ENCODE measurements around the gene OXSM. TPM values are rescaled to one million over a fixed set of nuclear protein-coding genes. Genes with fewer than 3 reads are reported as not detected.

The OXSM gene
- 1.8 TPM for polyA plus RNA-seq (2013, experiment 1 of 2)
- 1.7 TPM for polyA plus RNA-seq (2013, experiment 2 of 2)

DNA sequence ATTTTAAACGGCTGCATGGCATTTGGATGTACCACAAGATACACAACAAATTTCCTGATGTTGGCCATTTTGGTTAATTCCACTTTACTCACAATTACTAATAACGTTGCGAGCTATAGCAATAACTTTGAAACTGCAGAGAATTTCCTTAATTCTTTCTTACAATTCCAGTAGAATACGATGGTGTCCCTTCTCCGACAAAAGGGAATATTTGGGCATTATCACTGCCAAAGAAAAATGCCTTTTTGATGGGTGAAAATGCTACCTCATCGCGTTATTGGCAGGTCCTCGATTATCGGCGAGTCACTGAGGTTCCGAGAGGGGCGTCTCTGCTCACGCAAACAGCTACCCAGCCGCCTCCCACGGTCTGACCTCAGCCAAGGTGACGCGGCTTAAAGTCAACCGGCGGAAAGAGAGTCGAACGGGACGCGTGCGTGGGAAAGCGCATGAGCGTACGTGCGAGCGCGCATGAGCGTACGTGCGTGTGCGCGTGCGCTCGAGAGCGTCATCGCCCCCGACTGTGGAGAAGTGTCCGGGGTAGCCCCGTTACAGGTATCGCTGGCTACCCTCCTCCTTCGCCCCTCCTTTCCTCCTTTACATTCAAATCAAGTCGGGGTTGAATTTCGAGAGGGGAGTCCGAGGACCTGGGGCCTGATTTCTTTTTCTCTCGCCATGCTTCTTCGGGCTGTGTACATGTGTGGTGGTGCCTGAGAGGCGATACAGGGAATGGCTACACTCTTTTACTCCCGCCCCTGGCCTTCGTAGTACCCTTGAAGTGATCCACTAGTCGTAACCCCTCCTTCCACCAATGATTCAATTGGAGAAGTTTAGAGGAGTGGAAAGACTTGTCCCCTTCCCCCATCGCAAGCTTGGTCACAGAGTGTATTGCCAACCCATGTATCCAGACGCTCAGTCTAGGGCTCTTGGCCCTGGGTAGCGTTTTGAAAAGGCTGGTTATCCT, at the start of gene OXSM:
Gene OXSM, plus strand, starts transcription at position 495 of the 961 bp plus-strand sequence. CDS start 931 bp downstream, outside the sequence.
- no peaks in the 10 kb centered on the region for H3K27me3 ChIP-seq (ENCODE audit: insufficient read depth, low read length, poor library complexity)
- H4K5ac ChIP-seq (ENCODE audit: low read length): no peak within 1 kb of the TSS
- H3K4me3 ChIP-seq (ENCODE audit: low read length): peak within 1 kb of the TSS; percentile 16
- WGBS (ENCODE audit: extremely low coverage, insufficient coverage, low lambda C conversion rate): no CpG with 5 or more reads among the region's 56 CpGs
- H3K9ac ChIP-seq (ENCODE audit: low read length): peak within 1 kb of the TSS; percentile 41
- H3K79me1 ChIP-seq (ENCODE audit: low read length): no peaks in the 10 kb centered on the region
- no peak within 1 kb of the TSS for H3K23ac ChIP-seq (ENCODE audit: low read length)
- H2AK5ac ChIP-seq (ENCODE audit: low read length): no peak within 1 kb of the TSS
- H3K4ac ChIP-seq (ENCODE audit: low read depth, low read length): no peak within 1 kb of the TSS
- H2BK5ac ChIP-seq (ENCODE audit: low read length): no peak within 1 kb of the TSS
- no peak within 1 kb of the TSS for H2BK120ac ChIP-seq (ENCODE audit: low read depth, low read length)
- no peak within 1 kb of the TSS for H4K8ac ChIP-seq (ENCODE audit: low read depth, low read length)
- H3K18ac ChIP-seq (ENCODE audit: low read length): no peak within 1 kb of the TSS
- peak within 1 kb of the TSS; percentile 19 for H3K27ac ChIP-seq (ENCODE audit: low read depth, low read length)
- H2BK15ac ChIP-seq (replicated peaks; ENCODE audit: low read depth): no peak within 1 kb of the TSS
- H3K4me1 ChIP-seq (ENCODE audit: control insufficient read depth, low read depth, low read length): no peaks in the 10 kb centered on the region
- peak; percentile 86 for DNase-seq
- H3K4me2 ChIP-seq (ENCODE audit: low read length): peak within 1 kb of the TSS; percentile 13
- no peaks in the 10 kb centered on the region for H3K79me2 ChIP-seq (ENCODE audit: control insufficient read depth, insufficient read depth, low read length)
- H3K56ac ChIP-seq (ENCODE audit: low read length): peak within 1 kb of the TSS; percentile 65
- no peaks in the 10 kb centered on the region for H3K36me3 ChIP-seq (ENCODE audit: control insufficient read depth, insufficient read depth, low read length)

GRCh38 chr3:25744470-25744869, 45.4 kb upstream of the OXSM start:
- H3K27ac ChIP-seq (ENCODE audit: low read depth, low read length): no peak overlapping the region
- H3K23ac ChIP-seq (ENCODE audit: low read length): no peak overlapping the region
- DNase-seq: no peak
- no peak overlapping the region for H2AK5ac ChIP-seq (ENCODE audit: low read length)
- H4K5ac ChIP-seq (ENCODE audit: low read length): no peak overlapping the region
- no peak overlapping the region for H3K4ac ChIP-seq (ENCODE audit: low read depth, low read length)
- no peak overlapping the region for H3K56ac ChIP-seq (ENCODE audit: low read length)
- H3K27me3 ChIP-seq (ENCODE audit: insufficient read depth, low read length, poor library complexity): no peaks in the 10 kb centered on the region
- no peak overlapping the region for H3K18ac ChIP-seq (ENCODE audit: low read length)
- H3K4me3 ChIP-seq (ENCODE audit: low read length): no peak overlapping the region
- no peaks in the 10 kb centered on the region for H3K36me3 ChIP-seq (ENCODE audit: control insufficient read depth, insufficient read depth, low read length)
- H2BK120ac ChIP-seq (ENCODE audit: low read depth, low read length): no peak overlapping the region
- no peak overlapping the region for H2BK15ac ChIP-seq (replicated peaks; ENCODE audit: low read depth)
- no peak overlapping the region for H2BK5ac ChIP-seq (ENCODE audit: low read length)
- H3K79me2 ChIP-seq (ENCODE audit: control insufficient read depth, insufficient read depth, low read length): no peaks in the 10 kb centered on the region
- no CpG with 5 or more reads among the region's 3 CpGs for WGBS (ENCODE audit: extremely low coverage, insufficient coverage, low lambda C conversion rate)
- H3K9ac ChIP-seq (ENCODE audit: low read length): no peak overlapping the region
- no peak overlapping the region for H3K4me2 ChIP-seq (ENCODE audit: low read length)
- no peaks in the 10 kb centered on the region for H3K79me1 ChIP-seq (ENCODE audit: low read length)
- H4K8ac ChIP-seq (ENCODE audit: low read depth, low read length): no peak overlapping the region
- H3K4me1 ChIP-seq (ENCODE audit: control insufficient read depth, low read depth, low read length): peaks cover 2% of the 10 kb centered on the region

GRCh38 chr3:25747033-25747432, 42.9 kb upstream of the OXSM start:
- Histone ChIP-seq H3K36me3 (ENCODE audit: control insufficient read depth, insufficient read depth, low read length) (no peaks in the 10 kb centered on the region), H3K27me3 (ENCODE audit: insufficient read depth, low read length, poor library complexity) (no peaks in the 10 kb centered on the region), H3K56ac (ENCODE audit: low read length) (no peak overlapping the region), H4K8ac (ENCODE audit: low read depth, low read length) (no peak overlapping the region), H3K4ac (ENCODE audit: low read depth, low read length) (no peak overlapping the region), H3K79me2 (ENCODE audit: control insufficient read depth, insufficient read depth, low read length) (no peaks in the 10 kb centered on the region), H3K18ac (ENCODE audit: low read length) (no peak overlapping the region), H3K27ac (ENCODE audit: low read depth, low read length) (no peak overlapping the region), H3K4me3 (ENCODE audit: low read length) (no peak overlapping the region), H2BK120ac (ENCODE audit: low read depth, low read length) (no peak overlapping the region), H3K4me1 (ENCODE audit: control insufficient read depth, low read depth, low read length) (peaks cover 2% of the 10 kb centered on the region), H2BK5ac (ENCODE audit: low read length) (no peak overlapping the region), H3K9ac (ENCODE audit: low read length) (no peak overlapping the region), H3K4me2 (ENCODE audit: low read length) (no peak overlapping the region), H3K79me1 (ENCODE audit: low read length) (no peaks in the 10 kb centered on the region), H3K23ac (ENCODE audit: low read length) (no peak overlapping the region), H2BK15ac (replicated peaks; ENCODE audit: low read depth) (no peak overlapping the region), H2AK5ac (ENCODE audit: low read length) (no peak overlapping the region), H4K5ac (ENCODE audit: low read length) (no peak overlapping the region)
- no peak for DNase-seq

DNA sequence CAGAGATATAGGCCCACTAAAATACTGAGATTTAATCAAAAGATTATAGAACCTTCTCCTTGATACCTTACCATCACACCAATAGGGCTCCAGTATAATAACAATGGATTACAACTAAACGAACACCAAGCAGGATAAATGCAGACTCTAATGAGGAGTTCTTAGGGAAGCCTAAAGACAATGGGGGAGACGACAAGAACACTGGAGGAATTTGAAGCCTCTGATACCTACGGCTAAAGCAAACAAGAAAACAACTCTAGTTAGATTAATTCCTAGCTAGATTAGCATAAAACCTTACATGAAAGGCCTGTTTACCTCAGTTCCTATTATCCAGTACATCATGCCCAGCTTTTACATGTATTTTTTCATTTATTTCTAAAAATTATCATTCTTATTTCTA, 41.7 kb upstream of the OXSM start:
- Histone ChIP-seq H3K79me1 (ENCODE audit: low read length) (no peaks in the 10 kb centered on the region), H3K79me2 (ENCODE audit: control insufficient read depth, insufficient read depth, low read length) (no peaks in the 10 kb centered on the region), H3K56ac (ENCODE audit: low read length) (no peak overlapping the region), H3K27me3 (ENCODE audit: insufficient read depth, low read length, poor library complexity) (no peaks in the 10 kb centered on the region), H2BK5ac (ENCODE audit: low read length) (no peak overlapping the region), H3K27ac (ENCODE audit: low read depth, low read length) (no peak overlapping the region), H3K4me3 (ENCODE audit: low read length) (no peak overlapping the region), H2AK5ac (ENCODE audit: low read length) (no peak overlapping the region), H3K18ac (ENCODE audit: low read length) (no peak overlapping the region), H4K8ac (ENCODE audit: low read depth, low read length) (no peak overlapping the region), H2BK15ac (replicated peaks; ENCODE audit: low read depth) (no peak overlapping the region), H2BK120ac (ENCODE audit: low read depth, low read length) (no peak overlapping the region), H3K4me1 (ENCODE audit: control insufficient read depth, low read depth, low read length) (peaks cover 2% of the 10 kb centered on the region), H3K36me3 (ENCODE audit: control insufficient read depth, insufficient read depth, low read length) (no peaks in the 10 kb centered on the region), H3K9ac (ENCODE audit: low read length) (no peak overlapping the region), H3K4me2 (ENCODE audit: low read length) (no peak overlapping the region), H3K23ac (ENCODE audit: low read length) (no peak overlapping the region), H4K5ac (ENCODE audit: low read length) (no peak overlapping the region), H3K4ac (ENCODE audit: low read depth, low read length) (no peak overlapping the region)
- WGBS (ENCODE audit: extremely low coverage, insufficient coverage, low lambda C conversion rate): no CpG with 5 or more reads among the region's 3 CpGs
- peak; percentile 86 for DNase-seq

DNA sequence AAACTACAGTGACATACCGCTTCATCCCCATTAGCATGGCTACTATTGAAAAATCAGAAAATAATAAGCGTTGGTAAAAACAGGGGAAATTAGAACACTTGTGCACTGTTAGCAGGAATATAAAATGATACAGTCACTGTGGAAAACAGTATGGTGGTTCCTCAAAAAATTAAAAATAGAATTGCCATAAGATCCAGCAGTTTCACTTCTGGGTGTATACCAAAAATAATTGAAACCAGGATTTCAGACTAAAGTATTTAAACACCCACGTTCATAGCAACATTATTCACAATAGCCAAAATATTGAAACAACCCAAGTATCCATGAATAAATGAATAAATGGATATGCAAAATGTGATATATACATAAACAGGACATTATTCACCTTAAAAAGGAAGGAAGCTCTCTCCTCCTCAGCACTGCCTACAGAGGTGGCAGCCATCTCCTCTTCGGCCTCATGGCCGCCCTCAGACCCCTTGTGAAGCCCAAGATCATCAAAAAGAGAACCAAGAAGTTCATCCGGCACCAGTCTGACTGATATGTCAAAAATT, 40.8 kb upstream of the OXSM start:
- Histone ChIP-seq H3K4ac (ENCODE audit: low read depth, low read length) (no peak overlapping the region), H4K8ac (ENCODE audit: low read depth, low read length) (no peak overlapping the region), H3K9ac (ENCODE audit: low read length) (no peak overlapping the region), H3K27ac (ENCODE audit: low read depth, low read length) (no peak overlapping the region), H3K4me3 (ENCODE audit: low read length) (no peak overlapping the region), H3K36me3 (ENCODE audit: control insufficient read depth, insufficient read depth, low read length) (no peaks in the 10 kb centered on the region), H3K79me1 (ENCODE audit: low read length) (no peaks in the 10 kb centered on the region), H2BK5ac (ENCODE audit: low read length) (no peak overlapping the region), H3K23ac (ENCODE audit: low read length) (no peak overlapping the region), H4K5ac (ENCODE audit: low read length) (no peak overlapping the region), H3K18ac (ENCODE audit: low read length) (no peak overlapping the region), H3K27me3 (ENCODE audit: insufficient read depth, low read length, poor library complexity) (no peaks in the 10 kb centered on the region), H2AK5ac (ENCODE audit: low read length) (no peak overlapping the region), H3K4me1 (ENCODE audit: control insufficient read depth, low read depth, low read length) (peaks cover 2% of the 10 kb centered on the region), H3K56ac (ENCODE audit: low read length) (no peak overlapping the region), H2BK120ac (ENCODE audit: low read depth, low read length) (no peak overlapping the region), H2BK15ac (replicated peaks; ENCODE audit: low read depth) (no peak overlapping the region), H3K4me2 (ENCODE audit: low read length) (no peak overlapping the region), H3K79me2 (ENCODE audit: control insufficient read depth, insufficient read depth, low read length) (no peaks in the 10 kb centered on the region)
- no peak for DNase-seq
- WGBS (ENCODE audit: extremely low coverage, insufficient coverage, low lambda C conversion rate): no CpG with 5 or more reads among the region's 6 CpGs
